IMR-90 (cell line): ENCODE results near the gene STARD13. TPM values are rescaled to one million over a fixed set of nuclear protein-coding genes. Genes with fewer than 3 reads are reported as not detected.
A peak's percentile ranks its signal among the peaks of the same experiment; 100 is the strongest.

Source experiments
- ATAC-seq: fragments of 200-7000 bp; cut with Tn5 transposase; 2 replicates; pipeline ENCODE4 v1.9.1; 2020; ENCODE audit warnings: low read depth, mild to moderate bottlenecking, moderate library complexity
- BruUV-seq: library from RNA; stranded (reverse); fragments of 400-500 nt; replicated peaks from 2 replicates; lab custom pipeline; 2021; lab: Mats Ljungman, UMichigan
- CTCF ChIA-PET: fragments of 300-600 bp; formaldehyde crosslinking; extraction: SDS; loops from one replicate; lab custom pipeline; 2021; ENCODE audit warnings: antibody characterized with exemption; lab: Yijun Ruan, JAX
- POLR2A ChIA-PET: fragments of 300-600 bp; sonication (Branson Sonifier 250); formaldehyde crosslinking; loops from one replicate; lab custom pipeline; 2022; ENCODE audit warnings: antibody characterized with exemption; ENCODE audit not compliant: unreplicated experiment; lab: Charles Lee
- DNase-seq: peaks from one replicate; pipeline ENCODE4 v3.0.0; 2013
- H2AFZ ChIP-seq: replicated peaks from 2 replicates; pipeline ENCODE3; 2013; ENCODE audit warnings: low read length, mild to moderate bottlenecking; ENCODE audit not compliant: poor library complexity
- H2AK5ac ChIP-seq: 2 replicates; pipeline ENCODE4 v1.6.1; 2013; ENCODE audit warnings: low read depth, low read length, inconsistent platforms
- H2AK9ac ChIP-seq: replicated peaks from 2 replicates; pipeline ENCODE3; 2013; ENCODE audit warnings: mild to moderate bottlenecking, low read depth, low read length, moderate library complexity; ENCODE audit not compliant: poor library complexity
- H2BK120ac ChIP-seq: 2 replicates; pipeline ENCODE4 v1.6.1; 2013; ENCODE audit warnings: low read depth, low read length, inconsistent platforms
- H2BK15ac ChIP-seq: 3 replicates; pipeline ENCODE4 v1.6.1; 2013; ENCODE audit warnings: low read depth, low read length, inconsistent platforms
- H2BK20ac ChIP-seq: 2 replicates; pipeline ENCODE4 v1.6.1; 2013; ENCODE audit warnings: low read depth, mild to moderate bottlenecking, inconsistent platforms, low read length, moderate library complexity
- H2BK5ac ChIP-seq: 2 replicates; pipeline ENCODE4 v1.6.1; 2013; ENCODE audit warnings: mild to moderate bottlenecking, low read depth, low read length, inconsistent platforms; ENCODE audit not compliant: poor library complexity, severe bottlenecking
- H3K14ac ChIP-seq: replicated peaks from 2 replicates; pipeline ENCODE4 v1.6.1; 2013; ENCODE audit warnings: low read depth, low read length, inconsistent platforms
- H3K18ac ChIP-seq: 2 replicates; pipeline ENCODE4 v1.6.1; 2013; ENCODE audit warnings: low read depth, low read length, control low read depth
- H3K23ac ChIP-seq: 2 replicates; pipeline ENCODE4 v1.6.1; 2013; ENCODE audit warnings: low read depth, low read length, inconsistent platforms
- H3K27ac ChIP-seq: 2 replicates; pipeline ENCODE4 v1.5.1; 2013; ENCODE audit warnings: mild to moderate bottlenecking, control low read depth, low read length; ENCODE audit not compliant: insufficient read depth
- H3K27me3 ChIP-seq: 2 replicates; pipeline ENCODE4 v1.6.1; 2013; ENCODE audit warnings: low read length; ENCODE audit not compliant: control insufficient read depth, insufficient read depth
- H3K36me3 ChIP-seq: 2 replicates; pipeline ENCODE4 v1.6.1; 2013; ENCODE audit warnings: low read length, mixed read lengths; ENCODE audit not compliant: control insufficient read depth, insufficient read depth
- H3K4ac ChIP-seq: 2 replicates; pipeline ENCODE4 v1.6.1; 2013; ENCODE audit warnings: low read depth, low read length, inconsistent platforms
- H3K4me1 ChIP-seq: 2 replicates; pipeline ENCODE4 v1.6.1; 2013; ENCODE audit warnings: low read length, mixed read lengths; ENCODE audit not compliant: control insufficient read depth, insufficient read depth
- H3K4me2 ChIP-seq: 2 replicates; pipeline ENCODE4 v1.6.1; 2013; ENCODE audit warnings: low read depth, mild to moderate bottlenecking, control low read depth, low read length, moderate library complexity
- H3K4me3 ChIP-seq: 2 replicates; pipeline ENCODE4 v1.5.1; 2013; ENCODE audit warnings: low read depth, mild to moderate bottlenecking, control low read depth, low read length, moderate library complexity; ENCODE audit not compliant: insufficient read depth
- H3K56ac ChIP-seq: 2 replicates; pipeline ENCODE4 v1.6.1; 2013; ENCODE audit warnings: low read length, inconsistent platforms; ENCODE audit not compliant: insufficient read depth; ENCODE audit errors: extremely low read depth
- H3K79me1 ChIP-seq, 2 experiments: 2 replicates each; pipeline ENCODE4 v1.6.1; 2013; ENCODE audit warnings: low read length in 2 of 2, inconsistent platforms in 1 of 2, low read depth in 1 of 2
- H3K9ac ChIP-seq: 2 replicates; pipeline ENCODE4 v1.6.1; 2013; ENCODE audit warnings: low read depth, low read length, control low read depth
- H3K9me1 ChIP-seq: 2 replicates; pipeline ENCODE4 v1.6.1; 2013; ENCODE audit warnings: low read length, inconsistent platforms; ENCODE audit not compliant: insufficient read depth
- H3K9me3 ChIP-seq: 2 replicates; pipeline ENCODE4 v1.6.1; 2013; ENCODE audit warnings: low read length; ENCODE audit not compliant: control insufficient read depth, insufficient read depth
- H4K20me1 ChIP-seq: 2 replicates; pipeline ENCODE4 v1.6.1; 2013; ENCODE audit warnings: low read length, inconsistent platforms; ENCODE audit not compliant: insufficient read depth
- H4K5ac ChIP-seq: 2 replicates; pipeline ENCODE4 v1.6.1; 2013; ENCODE audit warnings: mild to moderate bottlenecking, low read depth, low read length, control low read depth
- H4K8ac ChIP-seq, 2 experiments: 2 replicates each; pipeline ENCODE4 v1.6.1; 2013; ENCODE audit warnings: low read depth in 2 of 2, low read length in 2 of 2, control low read depth in 1 of 2, inconsistent platforms in 1 of 2
- H4K91ac ChIP-seq: 2 replicates; pipeline ENCODE4 v1.6.1; 2013; ENCODE audit warnings: low read depth, low read length, inconsistent platforms; ENCODE audit not compliant: insufficient read depth
- BHLHE40 ChIP-seq: fragments of 150-350 bp; IDR thresholded peaks from 2 replicates; pipeline ENCODE4 v1.6.1; 2016; ENCODE audit warnings: mild to moderate bottlenecking, low read depth, low read length
- CEBPB ChIP-seq: IDR thresholded peaks from 2 replicates; pipeline ENCODE4 v1.6.1; 2012; ENCODE audit warnings: low read depth, low read length, improper control_type of control experiment
- MAFK ChIP-seq: IDR thresholded peaks from 2 replicates; pipeline ENCODE4 v1.6.1; 2012; ENCODE audit warnings: low read depth, low read length, improper control_type of control experiment
- MXI1 ChIP-seq: IDR thresholded peaks from 2 replicates; pipeline ENCODE4 v1.6.1; 2012; ENCODE audit warnings: low read depth, mild to moderate bottlenecking, low read length, moderate library complexity, borderline replicate concordance
- NFE2L2 ChIP-seq: fragments of 150-350 bp; IDR thresholded peaks from 2 replicates; pipeline ENCODE4 v1.6.1; 2016; ENCODE audit warnings: low read depth, mild to moderate bottlenecking, low read length
- POLR2A ChIP-seq: IDR thresholded peaks from 2 replicates; pipeline ENCODE4 v1.6.1; 2012; ENCODE audit warnings: mild to moderate bottlenecking, low read depth, low read length
- RCOR1 ChIP-seq: IDR thresholded peaks from 2 replicates; pipeline ENCODE4 v1.6.1; 2012; ENCODE audit warnings: mild to moderate bottlenecking, low read length, improper control_type of control experiment; ENCODE audit not compliant: insufficient replicate concordance
- SMC3 ChIP-seq: fragments of 150-350 bp; IDR thresholded peaks from 2 replicates; pipeline ENCODE4 v1.6.1; 2016; ENCODE audit warnings: low read depth, mild to moderate bottlenecking, antibody characterized with exemption, low read length, moderate library complexity
- WGBS, 2 experiments: methylation state at CpG; one replicate each; pipeline versions ENCODE4 v1.1.5 to v1.1.7; 2013; ENCODE audit warnings: missing lambda C conversion rate in 2 of 2; ENCODE audit not compliant: insufficient read length in 1 of 2; ENCODE audit errors: extremely low coverage in 2 of 2; 5-methylcytosine and 5-hydroxymethylcytosine counted together
- dilution Hi-C: fragments of 300-500 bp; cut with HindIII; formaldehyde crosslinking; loops from one replicate; pipeline ENCODE4 v1.14.3; 2018; ENCODE audit warnings: low sequenced_read_pairs; ENCODE audit not compliant: unreplicated experiment
- in situ Hi-C: fragments of 300-500 bp; cut with MboI; formaldehyde crosslinking; loops from 3 replicates; pipeline ENCODE4 v1.14.3; 2019; ENCODE audit warnings: low sequenced_read_pairs, inconsistent platforms, mixed read lengths
- intact Hi-C: fragments of 100-400 bp; cut with micrococcal nuclease; formaldehyde crosslinking; loops from 2 replicates; pipeline ENCODE4 v1.10.0; 2022
- polyA plus RNA-seq, 3 experiments: library from polyadenylated mRNA; depleted of rRNA; stranded (reverse); fragments of >200 nt; gene quantifications; 2 replicates each; pipeline ENCODE4 v1.2.3, GENCODE V29; 2012; ENCODE audit warnings: low replicate concordance in 1 of 3
- total RNA-seq: library from RNA; depleted of rRNA; stranded (reverse); fragments of >200 nt; gene quantifications from 2 replicates; pipeline ENCODE4 v1.2.3, GENCODE V29; 2012
- TF ChIP-seq, protein P1 (sequence below): fragments of 150-350 bp; IDR thresholded peaks from 2 replicates; pipeline ENCODE4 v1.6.1; 2016; ENCODE audit warnings: low read depth, mild to moderate bottlenecking, low read length, moderate library complexity, borderline replicate concordance
- TF ChIP-seq, protein P2 (sequence below): fragments of 150-350 bp; IDR thresholded peaks from 2 replicates; pipeline ENCODE4 v1.6.1; 2017; ENCODE audit warnings: mild to moderate bottlenecking, antibody characterized with exemption, low read length, low read depth

Gene STARD13
- total and polyA plus RNA-seq, 2 of the 4 experiments (the other 2 are of a cell fraction): 23.6 to 46.6 TPM

DNA sequence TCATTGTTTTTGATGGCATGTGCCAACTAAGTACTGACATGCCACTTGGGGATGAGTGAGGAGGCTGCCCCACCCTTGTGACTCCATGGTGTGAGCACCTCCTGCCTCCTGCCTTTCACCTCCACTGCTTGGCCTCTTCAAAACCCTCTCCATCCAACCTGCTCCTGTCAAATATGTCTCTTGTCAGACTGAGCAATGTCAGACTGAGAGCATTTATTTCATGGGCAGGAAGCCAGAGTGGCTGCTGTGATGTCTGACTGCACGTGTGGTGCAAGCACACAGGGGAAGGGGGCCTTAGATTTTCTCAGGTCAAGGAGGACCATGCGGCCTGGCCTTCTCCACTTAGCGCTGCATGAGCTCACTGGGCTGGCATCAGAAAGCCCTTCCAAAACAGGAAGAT lies 68.3 kb downstream of the STARD13 start:
- H2BK5ac ChIP-seq: peak overlapping the region; percentile 42
- H4K20me1 ChIP-seq: peaks cover 28% of the 10 kb centered on the region
- H3K9ac ChIP-seq: no peak overlapping the region
- CTCF ChIA-PET: no interaction called here
- DNase-seq (no peak), ATAC-seq (no peak)
- no peak overlapping the region for H3K56ac ChIP-seq
- H4K5ac ChIP-seq: peak overlapping the region; percentile 34; the same call in 1 of the 2 replicates
- no TSS peak for BruUV-seq
- H3K4me3 ChIP-seq: no peak overlapping the region
- peak overlapping the region; percentile 73 for H2BK20ac ChIP-seq
- H3K27ac ChIP-seq: peak overlapping the region; percentile 2; the same call in 1 of the 2 replicates
- H3K14ac ChIP-seq: peak overlapping the region; percentile 82
- no peak overlapping the region for H2AK9ac ChIP-seq
- no CpG with 5 or more reads among the region's 3 CpGs for WGBS, 2 experiments
- H3K4ac ChIP-seq: peak overlapping the region; percentile 52
- H4K8ac ChIP-seq: peak overlapping the region; percentile 32 to 57; a peak in 3 of 4 replicates
- H2BK120ac ChIP-seq: peak overlapping the region; percentile 60
- H3K18ac ChIP-seq: peak overlapping the region; percentile 45; the same call in 1 of the 2 replicates
- peaks cover 12% of the 10 kb centered on the region for H3K36me3 ChIP-seq
- intact Hi-C loops (no loop called here), in situ Hi-C loops (no loop called here), dilution Hi-C loops (no loop called here)
- peak overlapping the region; percentile 65 for H4K91ac ChIP-seq
- H2AK5ac ChIP-seq: peak overlapping the region; percentile 77; the same call in 1 of the 2 replicates
- H3K9me1 ChIP-seq: peaks cover 27% of the 10 kb centered on the region
- peaks cover 30% of the 10 kb centered on the region for H3K4me1 ChIP-seq
- no peak for TF ChIP-seq SMC3
- TF ChIP-seq CEBPB: no peak
- TF ChIP-seq NFE2L2: no peak
- no peak for TF ChIP-seq RCOR1
- TF ChIP-seq POLR2A: no peak
- TF ChIP-seq, protein P1, sequence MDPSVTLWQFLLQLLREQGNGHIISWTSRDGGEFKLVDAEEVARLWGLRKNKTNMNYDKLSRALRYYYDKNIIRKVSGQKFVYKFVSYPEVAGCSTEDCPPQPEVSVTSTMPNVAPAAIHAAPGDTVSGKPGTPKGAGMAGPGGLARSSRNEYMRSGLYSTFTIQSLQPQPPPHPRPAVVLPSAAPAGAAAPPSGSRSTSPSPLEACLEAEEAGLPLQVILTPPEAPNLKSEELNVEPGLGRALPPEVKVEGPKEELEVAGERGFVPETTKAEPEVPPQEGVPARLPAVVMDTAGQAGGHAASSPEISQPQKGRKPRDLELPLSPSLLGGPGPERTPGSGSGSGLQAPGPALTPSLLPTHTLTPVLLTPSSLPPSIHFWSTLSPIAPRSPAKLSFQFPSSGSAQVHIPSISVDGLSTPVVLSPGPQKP: no peak
- no peak for TF ChIP-seq MXI1
- TF ChIP-seq, protein P2, sequence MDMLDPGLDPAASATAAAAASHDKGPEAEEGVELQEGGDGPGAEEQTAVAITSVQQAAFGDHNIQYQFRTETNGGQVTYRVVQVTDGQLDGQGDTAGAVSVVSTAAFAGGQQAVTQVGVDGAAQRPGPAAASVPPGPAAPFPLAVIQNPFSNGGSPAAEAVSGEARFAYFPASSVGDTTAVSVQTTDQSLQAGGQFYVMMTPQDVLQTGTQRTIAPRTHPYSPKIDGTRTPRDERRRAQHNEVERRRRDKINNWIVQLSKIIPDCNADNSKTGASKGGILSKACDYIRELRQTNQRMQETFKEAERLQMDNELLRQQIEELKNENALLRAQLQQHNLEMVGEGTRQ: no peak
- no peak for TF ChIP-seq MAFK
- TF ChIP-seq BHLHE40: no peak
- H3K9me3 ChIP-seq: no peaks in the 10 kb centered on the region
- no peaks in the 10 kb centered on the region for H3K27me3 ChIP-seq
- H2AFZ ChIP-seq: no peak overlapping the region
- H3K23ac ChIP-seq: peak overlapping the region; percentile 77
- peak overlapping the region; percentile 8; the same call in 2 of the 3 replicates for H2BK15ac ChIP-seq
- no peak overlapping the region for H3K4me2 ChIP-seq
- POLR2A ChIA-PET: interaction anchor here (0.7 kb wide), 1 partner anchor 1305 kb away, joined by 3 read pairs; no protein-coding TSS in a partner anchor
- peaks cover 36 to 79% of the 10 kb centered on the region in 2 experiments for H3K79me1 ChIP-seq
